HEK293 (cell line): ENCODE results near the gene C1orf141.

Experiments
- FEZF1 ChIP-seq: fragments of 450-650 bp; formaldehyde crosslinking; IDR thresholded peaks from 2 replicates; pipeline ENCODE4 v1.5.1; 2016; ENCODE audit warnings: missing biosample characterization, missing genetic modification characterization
- KLF10 ChIP-seq: fragments of 450-650 bp; IDR thresholded peaks from 2 replicates; pipeline ENCODE4 v1.5.1; 2018; ENCODE audit warnings: missing biosample characterization, mild to moderate bottlenecking, missing genetic modification characterization
- PRDM1 ChIP-seq: fragments of 450-650 bp; formaldehyde crosslinking; IDR thresholded peaks from 2 replicates; pipeline ENCODE4; 2016; ENCODE audit warnings: missing biosample characterization, missing genetic modification characterization
- PRDM2 ChIP-seq: fragments of 450-650 bp; formaldehyde crosslinking; IDR thresholded peaks from 2 replicates; pipeline ENCODE4 v1.5.1; 2016; ENCODE audit warnings: missing biosample characterization, missing genetic modification characterization, borderline replicate concordance
- RBAK ChIP-seq: fragments of 450-650 bp; formaldehyde crosslinking; IDR thresholded peaks from 2 replicates; pipeline ENCODE4 v1.5.1; 2016; ENCODE audit warnings: missing biosample characterization, missing genetic modification characterization
- REST ChIP-seq: fragments of 450-650 bp; formaldehyde crosslinking; IDR thresholded peaks from 2 replicates; pipeline ENCODE4 v1.5.1; 2016; ENCODE audit warnings: missing biosample characterization, missing genetic modification characterization
- TRIM28 ChIP-seq: IDR thresholded peaks from 2 replicates; pipeline ENCODE4 v1.6.1; 2011; ENCODE audit warnings: low read length, control low read depth, borderline replicate concordance
- ZBTB1 ChIP-seq: fragments of 450-650 bp; formaldehyde crosslinking; IDR thresholded peaks from 2 replicates; pipeline ENCODE4 v1.5.1; 2016; ENCODE audit warnings: missing biosample characterization, missing genetic modification characterization
- ZBTB17 ChIP-seq: fragments of 450-650 bp; formaldehyde crosslinking; IDR thresholded peaks from 2 replicates; pipeline ENCODE4 v1.5.1; 2016; ENCODE audit warnings: missing biosample characterization, missing genetic modification characterization
- ZBTB20 ChIP-seq: fragments of 450-650 bp; formaldehyde crosslinking; IDR thresholded peaks from 2 replicates; pipeline ENCODE4 v1.5.1; 2016; ENCODE audit warnings: missing biosample characterization, missing genetic modification characterization
- ZBTB48 ChIP-seq: fragments of 450-650 bp; formaldehyde crosslinking; IDR thresholded peaks from 2 replicates; pipeline ENCODE4 v1.5.1; 2016; ENCODE audit warnings: missing biosample characterization, missing genetic modification characterization
- ZBTB8A ChIP-seq: fragments of 450-650 bp; formaldehyde crosslinking; IDR thresholded peaks from 2 replicates; pipeline ENCODE4 v1.5.1; 2016; ENCODE audit warnings: missing biosample characterization, missing genetic modification characterization
- ZNF132 ChIP-seq: fragments of 450-650 bp; formaldehyde crosslinking; IDR thresholded peaks from 2 replicates; pipeline ENCODE4 v1.5.1; 2017; ENCODE audit warnings: missing biosample characterization, missing genetic modification characterization, borderline replicate concordance
- ZNF148 ChIP-seq: fragments of 450-650 bp; formaldehyde crosslinking; IDR thresholded peaks from 2 replicates; pipeline ENCODE4 v1.5.0; 2017; ENCODE audit warnings: missing biosample characterization, missing genetic modification characterization, borderline replicate concordance
- ZNF155 ChIP-seq: fragments of 450-650 bp; formaldehyde crosslinking; IDR thresholded peaks from 2 replicates; pipeline ENCODE4 v1.5.1; 2016; ENCODE audit warnings: missing biosample characterization, missing genetic modification characterization
- ZNF169 ChIP-seq: fragments of 450-650 bp; formaldehyde crosslinking; IDR thresholded peaks from 2 replicates; pipeline ENCODE4 v1.5.1; 2016; ENCODE audit warnings: missing biosample characterization, missing genetic modification characterization
- ZNF175 ChIP-seq: fragments of 450-650 bp; formaldehyde crosslinking; IDR thresholded peaks from 2 replicates; pipeline ENCODE4 v1.5.1; 2016; ENCODE audit warnings: missing biosample characterization, missing genetic modification characterization
- ZNF184 ChIP-seq: fragments of 450-650 bp; IDR thresholded peaks from 2 replicates; pipeline ENCODE4 v1.5.1; 2018; ENCODE audit warnings: missing biosample characterization, mild to moderate bottlenecking, missing genetic modification characterization
- ZNF211 ChIP-seq: fragments of 450-650 bp; formaldehyde crosslinking; IDR thresholded peaks from 2 replicates; pipeline ENCODE4 v1.5.1; 2016; ENCODE audit warnings: low read depth, missing biosample characterization, missing genetic modification characterization
- ZNF221 ChIP-seq: fragments of 450-650 bp; formaldehyde crosslinking; IDR thresholded peaks from 2 replicates; pipeline ENCODE4 v1.5.1; 2017; ENCODE audit warnings: missing biosample characterization, missing genetic modification characterization, borderline replicate concordance
- ZNF488 ChIP-seq: fragments of 450-650 bp; formaldehyde crosslinking; IDR thresholded peaks from 2 replicates; pipeline ENCODE4 v1.5.1; 2016; ENCODE audit warnings: missing biosample characterization, missing genetic modification characterization
- ZNF555 ChIP-seq: fragments of 450-650 bp; formaldehyde crosslinking; conservative IDR thresholded peaks from 2 replicates; pipeline ENCODE4 v1.5.1; 2017; ENCODE audit warnings: missing biosample characterization, mild to moderate bottlenecking, missing genetic modification characterization, inconsistent platforms
- ZNF600 ChIP-seq: fragments of 450-650 bp; formaldehyde crosslinking; IDR thresholded peaks from 2 replicates; pipeline ENCODE4 v1.5.1; 2016; ENCODE audit warnings: missing biosample characterization, missing genetic modification characterization
- ZNF610 ChIP-seq: fragments of 450-650 bp; formaldehyde crosslinking; IDR thresholded peaks from 2 replicates; pipeline ENCODE4 v1.5.1; 2016; ENCODE audit warnings: missing biosample characterization, missing genetic modification characterization, borderline replicate concordance
- ZNF76 ChIP-seq: fragments of 450-650 bp; formaldehyde crosslinking; IDR thresholded peaks from 2 replicates; pipeline ENCODE4; 2016; ENCODE audit warnings: low read depth, missing biosample characterization, missing genetic modification characterization, borderline replicate concordance
- ZNF785 ChIP-seq: fragments of 450-650 bp; formaldehyde crosslinking; IDR thresholded peaks from 2 replicates; pipeline ENCODE4 v1.5.1; 2016; ENCODE audit warnings: missing biosample characterization, missing genetic modification characterization
- ZNF843 ChIP-seq: fragments of 450-650 bp; formaldehyde crosslinking; IDR thresholded peaks from 2 replicates; pipeline ENCODE4 v1.5.1; 2016; ENCODE audit warnings: missing biosample characterization, missing genetic modification characterization

The C1orf141 gene

GRCh38 chr1:67053785-67054772, 80.7 kb downstream of the C1orf141 start, which contains the start of gene SLC35D1 (continued):
- TF ChIP-seq PRDM1 (no peak), ZNF175 (tag by site-specific recombination) (no peak), ZBTB17 (tag by site-specific recombination) (peak; percentile 98), ZNF843 (tag by site-specific recombination) (no peak), ZNF132 (tag by site-specific recombination) (no peak), ZNF221 (tag by site-specific recombination) (no peak), ZNF148 (tag by site-specific recombination) (no peak), TRIM28 (peak; percentile 63), ZNF155 (tag by site-specific recombination) (no peak), ZNF785 (no peak; the same call in 1 of the 2 replicates), KLF10 (tag by site-specific recombination) (no peak), ZNF169 (tag by site-specific recombination) (no peak), ZNF211 (tag by site-specific recombination) (no peak), ZNF488 (tag by site-specific recombination) (no peak), ZBTB48 (tag by site-specific recombination) (peak; percentile 94), ZNF76 (0 out of 2 replicates have a peak, but pooled peaks have one; percentile 15), ZBTB1 (no peak), ZBTB20 (tag by site-specific recombination) (peak; percentile 87; the same call in 1 of the 2 replicates), ZNF600 (tag by site-specific recombination) (no peak), ZNF555 (tag by site-specific recombination) (no peak), ZNF610 (no peak; the same call in none of the 2 replicates), FEZF1 (tag by site-specific recombination) (peak; percentile 70; the same call in 1 of the 2 replicates), ZBTB8A (tag by site-specific recombination) (peak; percentile 75), PRDM2 (no peak), ZNF184 (tag by site-specific recombination) (peak; percentile 41; the same call in 1 of the 2 replicates), RBAK (no peak), REST (tag by site-specific recombination) (0 out of 2 replicates have a peak, but pooled peaks have one; percentile 37)
